GM19324 (cell line): ENCODE measurements around the gene VIPR2.

Experiments used
- ATAC-seq: cut with Tn5 transposase; IDR thresholded peaks from one replicate; pipeline ENCODE4 v1.9.1; 2021; ENCODE audit warnings: mild to moderate bottlenecking, moderate library complexity; ENCODE audit not compliant: unreplicated experiment, low FRiP score

Gene VIPR2

DNA sequence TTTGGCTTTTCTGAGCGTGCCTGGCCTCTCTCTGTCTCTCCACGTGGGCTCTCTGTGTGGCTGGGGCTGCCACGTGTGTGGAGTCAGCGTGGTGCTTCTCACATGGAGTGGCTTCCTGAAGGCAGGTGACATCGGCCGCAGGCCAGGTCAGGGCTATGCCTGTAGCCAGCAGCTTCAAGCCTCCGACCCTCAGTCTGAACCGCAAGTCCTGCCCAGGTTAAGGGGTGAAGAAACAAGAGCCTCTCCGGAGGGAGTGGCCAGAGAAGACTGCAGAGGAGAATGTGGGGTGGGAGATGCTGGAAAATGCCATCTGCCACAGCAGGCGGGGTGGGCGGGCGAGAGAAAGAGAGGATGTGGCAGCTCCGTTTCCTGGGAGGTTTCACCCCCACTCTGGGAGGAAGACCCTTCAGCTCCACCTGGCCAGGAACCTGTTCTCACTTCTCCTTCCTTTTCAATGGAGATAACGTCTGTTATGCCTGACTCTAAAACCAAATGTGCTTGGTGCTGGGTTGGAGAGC is 14.3 kb upstream of the VIPR2 start:
- ATAC-seq, result no peak

DNA sequence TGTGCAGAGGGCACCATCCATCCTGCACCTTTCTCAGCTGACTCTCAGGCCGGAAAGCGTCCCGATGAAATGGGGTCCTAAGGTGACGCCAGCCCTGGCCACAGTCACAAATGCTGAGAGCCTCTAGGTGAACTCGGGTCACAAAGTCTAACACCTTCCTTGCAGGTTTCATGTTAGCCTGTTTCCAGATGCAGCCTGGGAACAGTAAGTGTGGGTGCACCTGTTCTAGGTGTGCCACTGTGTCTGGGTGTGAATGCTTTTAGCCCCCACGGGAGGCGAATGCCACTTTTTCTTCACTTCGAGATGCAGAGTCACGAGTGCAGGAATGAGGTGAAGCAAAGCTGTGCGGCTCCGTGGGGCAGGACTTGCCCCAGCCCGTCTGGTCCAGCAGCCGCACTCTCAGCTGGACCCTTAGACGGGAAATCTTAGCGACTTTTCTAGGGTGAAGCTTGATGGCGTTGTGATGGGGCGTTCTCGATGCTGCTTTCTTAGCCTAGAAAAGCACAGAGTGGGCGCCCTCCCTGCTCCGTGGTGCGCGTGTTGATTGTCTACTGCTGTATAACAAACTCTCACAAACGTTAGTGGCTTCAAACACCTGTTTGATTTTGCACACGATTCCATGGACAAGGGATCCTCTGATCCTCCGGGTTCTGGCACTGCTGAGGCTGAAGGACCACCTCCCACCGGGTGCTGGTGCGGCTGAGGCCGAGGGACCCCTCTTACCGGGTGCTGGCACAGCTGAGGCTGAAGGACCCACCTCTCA is 13.6 kb upstream of the VIPR2 start:
- ATAC-seq, result no peak

DNA sequence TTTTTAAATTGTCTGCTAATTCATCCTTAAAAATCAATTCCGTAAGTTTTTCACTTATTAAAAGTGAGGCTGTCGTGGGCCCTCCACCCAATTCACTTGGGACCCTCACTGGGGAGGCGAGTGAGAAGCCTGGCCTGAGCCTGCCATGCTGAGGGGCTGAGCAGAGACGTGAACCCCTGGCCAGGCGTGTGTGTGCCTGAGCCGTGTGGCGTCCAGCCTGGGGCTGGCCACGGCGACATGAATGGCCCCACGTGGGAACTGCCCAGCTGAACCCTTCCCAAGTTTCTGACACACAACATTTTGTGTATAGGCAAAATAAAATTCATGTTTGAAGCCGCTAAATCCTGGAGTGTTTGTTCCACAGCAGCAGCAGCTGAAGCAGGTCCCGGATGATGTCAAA is 13.0 kb upstream of the VIPR2 start:
- ATAC-seq, result no peak

DNA sequence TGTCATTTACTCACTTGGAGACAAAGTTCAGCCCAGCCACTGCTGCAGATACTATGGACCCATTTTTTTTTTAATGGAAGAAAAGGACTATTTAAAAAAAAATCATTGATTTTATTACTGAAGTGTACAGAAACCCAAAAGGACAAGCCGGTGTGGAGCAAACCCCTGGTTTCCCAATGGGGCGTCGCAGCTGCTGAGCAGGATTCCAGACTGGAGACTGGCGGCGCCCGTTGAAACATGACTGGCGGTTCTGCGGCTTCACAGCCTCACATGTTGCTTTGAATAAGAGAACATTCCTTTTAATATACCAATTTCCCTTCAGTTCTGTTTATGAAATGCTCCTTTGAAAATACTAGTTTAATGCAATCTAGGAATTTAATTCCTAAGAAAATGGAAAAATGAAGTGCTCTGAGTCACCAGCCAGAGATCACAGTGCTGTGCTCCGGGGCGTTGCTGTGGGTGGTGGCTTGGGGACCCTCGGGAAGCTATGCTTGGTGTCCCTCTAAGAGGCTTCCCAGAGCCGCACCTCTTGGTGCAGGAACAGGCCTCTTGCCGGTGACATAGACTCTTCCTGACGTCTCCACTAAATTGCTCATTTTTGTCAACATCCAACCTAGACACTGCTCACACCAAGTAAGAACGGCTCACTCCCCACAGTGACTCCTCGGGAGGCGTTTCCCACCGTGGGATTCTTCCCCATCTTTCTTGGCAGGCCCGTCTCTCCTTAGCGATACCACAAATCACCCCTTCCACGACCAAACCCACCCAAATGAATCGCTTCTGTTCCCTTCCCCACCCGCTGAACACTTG is 12.0 kb upstream of the VIPR2 start:
- no peak for ATAC-seq

DNA sequence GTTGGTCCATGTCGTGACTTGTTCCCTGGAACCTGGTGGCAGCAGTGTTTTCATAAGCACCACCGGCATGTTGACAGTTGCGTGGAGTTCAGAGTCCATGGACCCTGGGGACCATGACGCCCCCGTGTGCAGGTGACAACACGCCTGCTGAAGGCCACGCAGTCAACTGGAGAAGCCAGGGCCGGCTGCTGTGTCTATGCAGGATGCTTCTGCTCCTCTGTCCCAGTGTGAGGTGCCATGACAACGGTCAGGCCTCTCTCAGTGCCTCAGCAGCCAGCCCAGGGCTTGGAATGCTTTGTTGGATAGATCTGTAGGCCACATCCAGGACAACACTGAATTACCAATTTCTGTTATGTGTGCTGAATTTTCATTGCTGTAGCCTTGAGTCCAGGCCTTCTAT is 10.7 kb upstream of the VIPR2 start:
- ATAC-seq, result no peak

DNA sequence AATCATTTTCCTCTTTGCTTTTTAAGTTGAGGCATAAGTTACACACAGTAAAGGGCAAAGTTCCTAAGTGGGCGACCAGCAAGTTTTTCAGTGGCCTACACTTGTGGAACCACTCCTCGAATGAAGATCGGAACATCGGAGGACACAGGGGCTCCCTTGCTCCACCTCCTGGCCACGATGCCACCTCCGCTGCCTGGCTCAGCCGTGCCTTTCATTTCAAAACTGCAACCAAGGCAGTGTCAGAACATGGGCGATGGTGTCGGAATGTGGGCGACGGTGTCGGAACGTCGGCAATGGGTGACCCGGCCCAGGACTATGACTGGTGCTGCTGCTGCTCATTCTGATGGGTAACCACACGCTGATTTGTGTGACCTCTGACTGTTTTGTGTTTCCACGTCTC is 9.6 kb upstream of the VIPR2 start:
- ATAC-seq, result no peak

DNA sequence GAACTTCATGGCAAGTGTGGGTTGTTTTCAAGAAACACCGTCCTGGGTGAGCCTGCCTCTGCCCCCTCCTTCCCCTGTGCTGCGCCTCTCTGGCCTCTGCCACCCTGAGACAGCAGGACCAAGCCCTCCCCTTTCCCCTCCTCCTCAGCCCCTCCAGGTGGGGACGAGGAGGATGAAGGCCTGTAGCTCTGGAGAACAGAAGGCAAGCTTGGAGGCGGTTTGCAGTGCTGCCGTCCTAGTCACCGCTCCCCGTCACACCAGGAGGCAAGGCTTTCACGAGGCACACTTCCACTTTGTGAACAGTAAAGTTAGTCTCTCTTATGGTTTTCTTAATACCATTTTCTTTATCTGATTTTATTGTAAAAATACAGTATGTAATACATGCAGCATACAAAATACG is 8.8 kb upstream of the VIPR2 start:
- no peak for ATAC-seq

DNA sequence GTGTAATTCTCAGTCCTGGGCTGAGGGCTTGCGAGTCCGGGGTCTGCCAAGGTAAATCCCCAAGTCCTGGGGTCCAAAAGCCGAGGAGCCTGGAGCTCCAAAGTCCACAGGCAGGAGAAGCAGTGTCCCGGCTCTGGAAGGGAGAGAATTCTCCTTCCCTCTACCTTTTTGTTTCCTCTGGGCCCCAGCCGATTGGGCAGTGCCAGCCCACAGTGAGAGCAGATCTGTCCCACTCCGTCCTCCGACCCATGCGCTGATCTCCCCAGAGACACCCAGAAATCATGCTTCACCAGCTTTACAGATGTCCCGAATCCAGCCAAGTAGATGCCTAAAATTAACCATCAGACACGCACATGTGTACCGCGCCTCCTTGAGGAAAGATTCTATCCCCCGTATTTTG is 8.1 kb upstream of the VIPR2 start:
- no peak for ATAC-seq

DNA sequence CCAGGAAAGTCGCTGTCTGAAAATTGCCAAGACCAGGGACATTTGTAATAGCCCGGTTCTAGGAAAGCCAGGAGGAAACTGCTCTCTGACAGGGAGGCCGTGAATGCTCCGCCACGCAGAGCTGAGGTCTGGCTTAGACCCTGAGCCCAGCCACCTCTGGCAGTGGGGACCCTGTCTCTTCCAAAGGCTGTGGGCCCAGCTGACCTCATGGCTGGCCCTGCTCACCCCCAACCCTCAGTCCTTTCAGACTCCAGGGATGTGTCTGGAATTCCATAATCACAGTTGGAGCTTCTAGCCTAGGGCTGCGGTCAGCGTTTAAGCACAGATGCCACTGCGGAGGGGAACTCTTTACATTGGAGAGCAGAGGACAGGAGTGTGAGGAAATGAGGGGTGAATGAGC is 6.6 kb upstream of the VIPR2 start:
- no peak for ATAC-seq

DNA sequence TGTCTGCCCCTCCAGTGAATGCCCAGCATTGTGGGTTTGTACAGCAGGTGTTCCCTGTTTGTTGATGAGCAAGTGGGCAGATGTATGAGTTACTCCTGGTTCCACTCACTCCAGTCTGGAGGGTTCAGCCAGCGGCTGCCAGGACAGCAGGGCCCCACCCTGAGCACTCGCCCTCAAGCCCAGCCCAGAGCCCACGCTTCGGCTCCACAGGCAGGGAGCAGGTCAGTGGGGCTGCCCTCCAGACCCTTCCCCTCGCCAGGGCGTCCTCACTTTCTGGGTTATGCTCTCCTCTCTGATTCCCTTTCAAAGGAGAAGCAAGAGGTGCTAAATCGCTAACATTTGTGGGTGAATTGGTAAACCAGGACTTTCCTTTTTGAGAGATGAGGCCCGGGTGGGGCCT is 4.8 kb upstream of the VIPR2 start:
- no peak for ATAC-seq

DNA sequence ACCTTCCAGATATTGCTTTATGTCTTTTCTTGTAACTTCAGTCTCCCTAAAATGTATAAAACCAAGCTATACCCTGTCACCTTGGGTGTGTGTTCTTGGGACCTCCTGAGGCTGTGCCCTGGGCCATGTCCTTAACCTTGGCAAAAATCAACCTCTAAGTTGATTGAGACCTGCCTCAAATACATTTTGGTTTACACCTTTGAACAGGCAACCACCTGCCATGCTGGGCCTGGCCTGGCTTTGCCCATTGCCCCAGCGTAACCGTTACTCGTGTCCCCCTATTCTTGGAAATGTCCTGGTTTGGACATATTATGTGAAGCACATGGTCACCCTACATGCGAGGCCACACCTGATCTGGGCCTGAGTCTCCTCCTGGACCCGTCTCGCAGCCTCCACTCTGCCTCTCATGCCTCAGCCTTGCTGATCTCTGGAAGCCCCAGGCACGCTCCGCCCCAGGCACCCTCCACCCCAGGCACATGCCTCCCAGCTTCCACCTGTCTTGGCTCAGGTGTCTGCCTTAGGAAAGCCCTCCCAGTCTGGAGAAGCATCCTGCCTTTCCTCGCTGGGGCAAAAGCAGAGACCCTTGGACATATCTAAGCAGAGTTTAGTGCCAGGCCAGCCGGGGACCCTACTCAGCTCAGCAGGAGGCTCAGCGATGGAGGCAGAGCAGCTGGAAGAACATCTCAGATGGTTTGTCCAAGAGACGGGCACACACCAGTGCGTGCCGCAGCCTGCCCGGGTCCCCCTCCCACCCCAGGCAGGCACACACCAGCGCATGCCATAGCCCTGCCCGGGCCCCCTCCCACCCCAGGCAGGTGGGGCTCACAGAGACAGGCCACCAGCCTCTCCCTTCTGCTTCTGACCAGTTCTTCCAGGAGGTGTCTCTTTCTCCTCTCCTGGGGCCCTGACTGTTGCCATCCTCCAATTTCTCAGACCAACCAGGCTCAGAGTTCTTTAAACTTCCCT is 4.0 kb upstream of the VIPR2 start:
- no peak for ATAC-seq

DNA sequence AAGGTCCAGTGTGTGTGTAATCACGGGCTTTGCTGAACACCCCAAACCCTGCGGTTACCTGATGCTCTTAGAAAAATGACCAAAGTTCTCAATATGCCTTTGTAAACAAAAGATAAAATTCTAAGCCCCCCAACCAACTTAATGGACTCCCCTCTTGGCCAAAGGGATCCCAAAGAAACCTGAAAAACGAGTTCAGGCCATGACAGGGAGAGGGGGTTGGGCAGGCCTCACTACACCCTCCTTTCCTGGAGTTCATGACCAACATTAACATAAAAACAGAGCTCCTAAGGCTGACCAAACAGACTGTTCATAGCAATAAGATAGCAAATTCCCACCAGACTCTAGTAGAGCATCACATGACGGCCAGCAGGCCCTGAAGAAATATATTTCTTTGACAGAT is 3.0 kb upstream of the VIPR2 start:
- ATAC-seq, result no peak

DNA sequence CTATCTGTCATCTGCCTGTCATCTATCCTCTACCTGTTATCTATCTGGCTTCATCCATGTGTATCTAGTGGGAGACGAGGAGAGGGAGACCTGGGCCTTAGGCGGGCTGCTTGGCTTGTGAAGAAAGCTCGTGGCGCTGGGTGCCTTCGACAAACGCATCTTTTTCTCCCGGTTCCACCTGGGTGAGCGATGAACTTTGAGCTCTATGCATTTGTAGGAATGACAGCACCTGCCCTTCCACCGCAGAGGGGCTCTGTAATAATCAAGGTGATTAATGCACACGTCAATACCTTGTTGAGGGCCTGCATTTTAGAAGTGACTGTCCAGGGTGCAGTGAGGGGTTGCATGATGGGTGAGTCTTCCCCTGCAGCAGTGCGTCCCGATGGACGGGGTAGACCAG is 2.6 kb upstream of the VIPR2 start:
- no peak for ATAC-seq

DNA sequence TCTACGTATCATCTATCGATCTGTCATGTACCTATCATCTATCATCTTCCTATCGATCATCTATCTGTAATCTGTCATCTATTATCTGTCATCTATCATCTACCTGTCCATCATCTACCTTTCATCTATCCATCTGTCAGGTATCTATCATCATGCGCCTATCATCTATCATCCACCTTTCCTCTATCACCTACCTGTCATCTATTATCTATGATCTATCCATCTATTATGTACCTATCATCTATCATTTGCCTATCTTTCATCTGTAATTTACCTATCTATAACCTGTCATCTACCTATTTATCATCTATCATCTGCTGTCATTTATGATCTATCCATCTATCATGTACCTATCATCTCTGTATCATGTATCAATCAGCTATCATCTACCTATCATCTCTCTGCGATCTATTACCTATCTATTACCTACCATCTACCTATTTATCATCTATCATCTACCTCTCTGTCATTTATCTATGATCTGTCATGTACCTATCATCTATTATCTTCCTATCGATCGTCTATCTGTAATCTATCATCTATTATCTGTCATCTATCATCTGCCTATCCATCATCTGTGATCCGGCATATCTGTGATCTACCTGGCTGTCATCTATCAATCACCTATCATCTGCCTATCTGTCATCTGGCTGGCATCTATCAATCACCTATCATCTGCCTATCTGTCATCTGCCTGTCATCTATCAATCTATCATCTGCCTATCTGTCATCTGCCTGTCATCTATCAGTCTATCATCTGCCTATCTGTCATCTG is 1.6 kb upstream of the VIPR2 start:
- ATAC-seq, result no peak

DNA sequence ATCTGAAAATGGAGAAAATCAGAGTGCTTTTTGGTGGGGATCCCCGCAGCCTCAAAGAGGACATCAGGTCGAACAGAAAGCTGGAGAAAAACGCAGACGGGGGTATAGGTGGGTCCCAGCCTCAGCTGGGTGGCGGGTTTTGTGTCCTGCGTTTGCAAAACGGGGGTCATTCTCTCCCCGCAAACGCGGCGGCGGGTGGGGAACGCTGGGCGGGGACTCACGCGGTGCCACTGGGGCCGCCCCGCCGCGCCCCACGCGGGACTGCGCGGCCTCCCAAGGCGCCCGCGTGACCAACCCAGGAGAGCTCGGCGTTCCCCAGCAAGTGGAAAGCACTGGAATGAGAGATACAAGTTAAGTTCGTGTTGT is 806 bp upstream of the VIPR2 start:
- ATAC-seq, result no peak

DNA sequence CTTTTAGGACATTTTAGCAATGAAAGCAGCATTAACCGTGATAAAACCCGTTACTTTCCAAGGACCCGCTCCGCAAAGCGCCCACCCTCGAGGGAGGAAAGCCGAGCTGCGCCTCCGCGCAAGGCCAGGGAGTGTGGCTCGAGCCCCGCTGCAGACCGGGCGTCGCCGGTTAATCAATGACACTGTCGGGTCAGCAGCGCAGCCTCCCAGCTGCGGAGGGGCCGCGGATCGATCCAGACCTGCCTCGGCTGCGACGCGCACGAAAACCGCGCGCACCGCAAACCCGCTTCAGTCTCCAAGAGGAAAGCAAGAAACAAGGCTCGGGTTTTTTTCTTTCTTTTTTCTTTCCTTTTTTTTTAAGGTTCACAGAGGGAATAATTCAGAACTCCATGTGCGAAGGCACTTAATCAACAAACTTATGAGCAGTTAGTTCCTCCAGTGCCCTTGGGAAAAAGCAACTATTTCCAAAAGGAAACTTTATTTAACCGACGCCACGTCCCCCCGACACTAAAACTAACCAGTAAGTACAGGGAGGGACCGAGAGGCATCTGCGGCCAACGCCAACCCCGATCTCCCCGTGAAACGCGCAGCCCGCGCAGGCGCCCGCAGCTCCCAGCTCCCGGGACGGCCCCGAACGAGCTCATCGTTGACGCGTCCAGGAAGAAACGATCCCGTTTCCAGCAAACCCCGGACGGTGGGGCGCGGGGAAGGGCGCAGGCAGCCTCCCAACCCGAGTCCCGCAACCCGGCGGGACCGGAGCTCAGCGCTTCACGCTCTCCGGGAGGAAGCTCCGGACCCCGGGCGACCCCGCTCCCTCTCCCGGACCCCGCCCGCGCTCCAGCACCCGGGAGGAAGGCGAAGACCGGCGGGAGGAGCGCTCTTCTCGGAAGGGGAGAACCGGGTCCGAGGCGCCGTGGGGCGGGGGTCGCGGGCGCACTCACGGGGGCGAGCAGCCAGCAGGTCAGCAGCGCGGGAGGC is 598 bp downstream of the VIPR2 start:
- no peak for ATAC-seq

DNA sequence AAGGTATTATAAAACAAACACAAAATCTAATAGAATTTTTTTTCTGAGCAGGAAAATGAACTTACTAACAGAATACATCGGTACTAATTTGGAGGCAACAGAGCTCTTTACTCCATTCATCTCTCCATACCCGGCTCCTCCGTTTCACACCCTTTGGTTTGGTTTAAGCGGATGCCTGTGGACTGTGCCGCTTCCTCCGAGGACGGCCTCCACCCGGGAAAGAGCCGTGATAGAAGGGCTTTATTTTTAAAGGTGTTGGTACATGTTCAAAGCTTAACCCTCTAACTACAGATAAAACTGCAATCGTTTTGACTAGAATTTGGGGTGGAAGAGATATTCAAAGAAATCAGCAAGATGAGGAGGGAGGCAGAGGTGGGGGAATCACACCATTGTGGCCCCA is 1.9 kb downstream of the VIPR2 start:
- no peak for ATAC-seq

DNA sequence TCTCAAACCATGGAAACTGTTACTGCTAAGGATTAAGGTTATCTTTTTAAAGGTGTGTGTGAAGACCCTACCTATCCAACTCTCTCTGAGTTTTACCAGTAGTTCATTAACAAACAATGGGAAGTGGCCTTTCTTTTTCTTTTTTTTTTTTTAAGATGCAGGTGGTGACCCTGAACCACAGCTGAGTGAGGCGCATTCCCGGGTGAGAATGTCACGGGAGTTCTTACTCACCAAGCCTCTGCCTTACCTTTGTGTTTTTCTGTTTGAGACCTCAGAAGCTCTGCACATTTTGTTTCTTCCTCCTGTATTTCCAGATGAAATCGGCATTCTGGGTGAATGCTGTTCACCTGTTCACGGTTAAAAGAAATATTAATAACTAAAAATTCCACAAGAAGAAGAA is 2.5 kb downstream of the VIPR2 start:
- ATAC-seq, result no peak

DNA sequence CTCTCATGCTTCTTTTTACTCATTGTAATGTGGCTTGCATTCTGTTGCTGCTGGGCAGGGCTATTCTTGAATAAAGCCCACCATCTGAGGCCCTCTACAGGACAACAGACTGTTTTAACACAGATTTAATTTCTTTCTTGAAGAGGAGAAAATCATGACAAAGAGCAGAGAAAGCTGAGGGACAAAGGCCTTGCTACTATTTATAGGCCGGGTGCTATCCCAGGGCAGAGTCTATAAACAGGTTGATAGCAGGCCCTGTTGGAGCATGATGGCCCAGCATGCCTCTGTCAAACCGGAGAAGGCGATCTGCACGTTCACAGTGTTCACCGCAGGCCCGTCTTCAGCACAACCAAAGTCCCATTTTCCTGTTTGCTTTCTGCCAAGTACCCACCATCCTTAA is 3.0 kb downstream of the VIPR2 start:
- ATAC-seq, result no peak
